Stimulated activated CD8-positive, alpha-beta memory T cell treated with anti-CD3 and anti-CD28 coated beads, Interleukin-4, amount 100 ng/mL, for 48 hours (primary cell): ENCODE results near the gene PPP1R13B.
"Not testable (repeated sequence)": the region's sequence is repeated elsewhere in the genome, so short reads cannot be mapped to it uniquely, and the experiment has no call there.

Experiments used
- DNase-seq: peaks from one replicate; pipeline ENCODE4 v3.0.0-alpha.2; 2020

Gene PPP1R13B

GRCh38 chr14:103856607-103857006, 9.2 kb upstream of the PPP1R13B start:
- DNase-seq, result no peak

DNA sequence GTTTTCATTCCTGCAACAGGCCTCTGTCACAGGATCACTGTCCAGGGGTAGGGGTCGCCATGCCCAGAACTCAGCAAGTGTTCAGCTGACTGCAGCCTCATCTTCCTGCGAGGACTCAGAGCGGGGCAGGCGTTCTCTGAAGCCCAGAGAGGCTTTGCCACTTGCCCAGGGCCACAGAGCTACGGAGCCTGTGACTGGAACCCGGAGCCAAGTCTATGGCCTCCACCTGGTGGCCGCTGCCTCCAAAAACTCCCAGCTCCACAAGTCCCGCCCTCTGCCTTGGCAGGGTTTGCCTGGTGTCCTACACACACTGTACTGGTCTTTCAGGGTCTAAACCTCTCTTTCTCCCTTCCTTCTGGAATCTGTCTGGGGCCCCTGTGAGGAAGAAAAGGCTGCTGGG, 8.7 kb upstream of the PPP1R13B start:
- no peak for DNase-seq

DNA sequence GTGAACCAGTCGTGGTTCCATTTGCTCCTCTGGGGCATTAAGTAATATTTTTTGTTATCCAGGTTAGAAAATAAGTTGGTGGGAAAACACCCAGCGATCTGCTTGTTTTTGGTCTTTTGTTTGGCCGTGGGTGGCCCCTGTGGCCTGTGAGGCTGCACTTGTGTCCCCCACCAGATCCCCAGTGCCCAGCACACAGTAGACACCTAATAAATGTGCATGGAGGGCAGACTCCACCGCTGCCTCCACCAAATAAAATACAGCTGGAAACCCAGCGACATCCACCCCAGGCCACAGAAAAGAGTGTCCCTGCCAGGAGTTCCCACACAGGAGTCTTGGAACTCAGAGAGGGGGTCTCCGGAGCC, 8.3 kb upstream of the PPP1R13B start:
- DNase-seq, result no peak

- no peak for DNase-seq
Measured at GRCh38 chr14:103854822-103855733, 7.7 kb upstream of the PPP1R13B start.

DNA sequence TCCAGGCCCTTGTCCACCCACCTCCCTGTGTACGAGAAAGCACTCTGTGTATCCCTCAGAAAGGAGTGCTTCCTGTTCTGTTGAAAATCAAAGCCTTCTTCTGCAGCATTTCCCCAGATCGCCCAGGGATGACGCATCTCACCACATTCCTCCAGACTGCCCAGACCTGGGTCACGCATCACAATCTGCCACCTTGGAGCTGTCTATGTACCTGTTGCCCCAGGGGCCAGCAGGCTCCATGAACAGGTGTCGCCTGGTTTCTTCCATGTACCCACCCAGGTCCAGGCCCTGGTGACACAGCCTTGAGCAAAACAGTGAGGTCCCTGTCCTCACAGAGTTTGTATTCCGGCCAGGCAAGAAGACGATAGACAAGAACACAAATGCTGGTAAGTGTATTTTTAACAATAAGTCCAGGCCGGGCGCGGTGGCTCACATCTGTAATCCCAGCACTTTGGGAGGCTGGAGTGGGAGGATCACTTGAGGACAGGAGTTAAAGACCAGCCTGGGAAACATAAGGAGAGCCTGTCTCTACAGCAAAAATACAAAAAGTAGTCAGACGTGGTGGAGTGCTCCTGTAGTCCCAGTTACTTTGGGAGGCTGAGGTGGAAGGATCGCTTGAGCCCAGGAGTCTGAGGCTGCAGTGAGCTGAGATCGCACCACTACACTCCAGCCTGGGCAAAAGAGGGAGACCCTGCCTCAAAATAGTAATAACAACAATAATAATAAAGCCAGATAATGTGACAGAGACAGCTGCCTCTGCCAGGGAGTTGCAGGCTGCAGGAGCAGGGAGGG, 6.8 kb upstream of the PPP1R13B start:
- no peak for DNase-seq

- no peak for DNase-seq
Measured at GRCh38 chr14:103849151-103849886, 1.9 kb upstream of the PPP1R13B start.

- DNase-seq, result no peak
Measured at GRCh38 chr14:103848175-103849077, 1.1 kb upstream of the PPP1R13B start.

DNA sequence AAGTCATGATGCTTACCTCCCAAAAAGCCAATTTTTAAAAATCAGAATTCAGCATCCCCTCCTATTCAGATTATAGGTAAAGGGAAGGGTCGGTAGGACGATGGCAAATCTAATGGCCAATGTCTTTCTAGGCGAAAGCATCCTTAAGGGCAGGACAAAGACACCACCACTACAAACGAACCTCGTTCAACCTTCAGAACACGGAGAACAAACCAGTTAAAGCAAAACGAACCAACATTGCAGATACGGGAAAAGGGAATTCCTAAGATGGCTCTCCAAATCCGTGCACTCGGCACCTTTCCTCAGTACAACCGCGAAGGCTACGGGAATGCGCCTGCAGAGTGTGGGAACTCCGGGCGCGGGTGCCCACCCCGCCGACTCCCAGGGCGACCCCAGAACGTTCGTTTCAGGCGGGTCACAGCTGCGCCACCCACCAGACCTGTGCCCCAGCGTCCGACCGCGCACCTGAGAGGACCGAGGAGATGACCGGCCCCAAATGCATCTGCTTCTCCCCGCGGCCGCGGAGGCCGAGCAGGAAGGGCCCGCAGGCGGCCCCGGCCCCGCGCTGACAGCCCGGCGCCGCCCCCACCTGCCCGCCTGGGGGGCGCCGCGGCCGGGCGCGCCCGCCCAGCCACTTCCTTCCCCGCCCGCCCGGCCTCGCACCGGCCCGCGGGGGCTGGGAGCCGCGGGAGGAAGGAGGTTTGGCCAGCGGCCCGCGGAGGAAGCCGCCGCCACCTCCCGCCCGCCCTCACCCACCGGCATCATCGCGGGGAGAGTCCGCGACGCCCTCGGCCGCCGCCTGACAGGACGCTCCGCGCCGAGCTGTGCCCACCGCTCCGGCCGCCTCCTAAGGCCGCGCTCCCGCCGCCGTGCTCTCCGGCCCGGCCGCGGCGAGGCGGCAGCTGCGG, 578 bp downstream of the PPP1R13B start:
- DNase-seq, result peak; percentile 34

GRCh38 chr14:103846097-103846496, 1.3 kb downstream of the PPP1R13B start:
- DNase-seq, result no peak

GRCh38 chr14:103845327-103845726, 2.0 kb downstream of the PPP1R13B start:
- no peak for DNase-seq

DNA sequence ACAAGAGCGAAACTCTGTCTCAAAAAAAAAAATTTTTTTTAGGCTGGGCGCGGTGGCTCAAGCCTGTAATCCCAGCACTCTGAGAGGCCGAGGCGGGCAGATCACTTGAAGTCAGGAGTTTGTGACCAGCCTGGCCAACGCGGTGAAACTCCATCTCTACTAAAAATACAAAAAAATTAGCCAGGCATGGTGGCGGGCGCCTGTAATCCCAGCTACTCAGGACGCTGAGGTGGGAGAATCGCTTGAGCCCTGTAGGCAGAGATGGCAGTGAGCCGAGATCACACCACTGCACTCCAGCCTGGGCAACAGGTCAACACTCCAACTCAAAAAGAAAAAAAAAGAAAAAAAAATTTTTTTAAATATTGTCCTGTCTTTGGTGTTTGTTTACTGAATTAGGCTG, 6.1 kb downstream of the PPP1R13B start:
- not testable (repeated sequence) for DNase-seq

- DNase-seq, result no peak
Measured at GRCh38 chr14:103840014-103840413, 7.4 kb downstream of the PPP1R13B start.

- DNase-seq, result no peak
Measured at GRCh38 chr14:103839579-103839978, 7.8 kb downstream of the PPP1R13B start.

- DNase-seq, result no peak
Measured at GRCh38 chr14:103838117-103838516, 9.3 kb downstream of the PPP1R13B start.

DNA sequence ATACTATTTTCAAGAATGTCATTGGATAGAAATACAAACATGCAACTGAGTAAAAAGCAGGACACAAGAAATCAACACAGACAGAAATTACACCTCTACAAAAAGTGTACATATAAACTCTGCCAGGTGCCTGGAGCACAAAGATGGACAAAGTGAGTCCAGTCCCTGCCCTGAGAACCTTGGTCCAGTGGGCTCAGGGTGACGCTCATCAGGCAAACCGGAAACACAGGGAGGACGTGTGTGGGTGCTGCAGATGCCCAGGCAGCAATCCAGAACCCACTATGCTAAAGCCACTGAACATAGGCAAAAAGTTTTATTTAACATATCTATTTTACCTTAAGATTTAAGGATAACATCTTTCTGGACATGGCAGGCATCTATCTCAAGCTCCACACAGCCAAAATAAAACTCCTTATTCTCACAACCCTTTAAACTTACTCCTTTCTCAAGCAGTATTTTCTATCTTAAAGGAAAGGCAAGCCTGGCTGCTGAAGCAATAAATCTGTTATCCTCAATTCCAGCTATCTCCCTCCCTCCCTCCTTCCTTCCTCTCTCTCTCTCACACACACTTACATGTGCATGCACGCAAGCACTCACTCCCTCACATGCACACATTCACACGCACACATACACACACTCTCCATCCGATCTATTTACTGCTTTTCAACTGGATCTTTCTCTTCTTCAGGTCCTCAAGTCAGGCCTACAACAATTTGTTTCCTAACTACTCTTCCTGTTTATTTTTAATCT, 10.2 kb downstream of the PPP1R13B start:
- no peak for DNase-seq

GRCh38 chr14:103834956-103835355, 12.4 kb downstream of the PPP1R13B start:
- DNase-seq, result no peak

- no peak for DNase-seq
Measured at GRCh38 chr14:103833711-103834110, 13.7 kb downstream of the PPP1R13B start.

GRCh38 chr14:103832046-103832445, 15.3 kb downstream of the PPP1R13B start:
- DNase-seq, result no peak

- DNase-seq, result no peak
Measured at GRCh38 chr14:103830511-103831270, 16.7 kb downstream of the PPP1R13B start.
